HL-60 (cell line): ENCODE results near the gene ITGA3.

Experiments
- CTCF ChIP-seq: IDR thresholded peaks from one replicate; pipeline ENCODE4 v1.5.1; 2011; ENCODE audit warnings: low read length, control low read depth, inconsistent platforms; ENCODE audit not compliant: insufficient read depth
- POLR2AphosphoS5 ChIP-seq: IDR thresholded peaks from 2 replicates; pipeline ENCODE4 v1.6.1; 2012; ENCODE audit warnings: low read depth

GRCh38 chr17:50106393-50107131 lies 50.7 kb downstream of the ITGA3 start:
- TF ChIP-seq CTCF (no peak), POLR2AphosphoS5 (no peak)
